Neutrophil (primary cell): ENCODE measurements around the gene TM4SF4.

Source experiments
- H3K27ac ChIP-seq: fragments of 200-600 bp; sonication (generic); 2 replicates; pipeline ENCODE4 v1.5.1; 2016; ENCODE audit warnings: mild to moderate bottlenecking, moderate library complexity
- H3K27me3 ChIP-seq: fragments of 200-600 bp; sonication (generic); 2 replicates; pipeline ENCODE4 v1.6.0; 2016; ENCODE audit warnings: mild to moderate bottlenecking
- H3K36me3 ChIP-seq: fragments of 200-600 bp; sonication (generic); 2 replicates; pipeline ENCODE4 v1.5.1; 2017
- H3K4me1 ChIP-seq, 2 experiments: fragments of 200-600 bp in 1 of 2; sonication (generic) in 1 of 2; 1 replicate in 1 of 2; 2 replicates in 1 of 2; pipeline versions ENCODE4 v1.5.1 to v1.6.1; 2013 to 2016; ENCODE audit warnings: low read depth in 1 of 2, low read length in 1 of 2, mild to moderate bottlenecking in 1 of 2, moderate library complexity in 1 of 2; ENCODE audit not compliant: control insufficient read depth in 1 of 2, insufficient read depth in 1 of 2
- H3K4me3 ChIP-seq, 2 experiments: fragments of 200-600 bp in 1 of 2; sonication (generic) in 1 of 2; 1 replicate in 1 of 2; 2 replicates in 1 of 2; pipeline ENCODE4 v1.5.1; 2013 to 2016; ENCODE audit warnings: low read depth in 1 of 2, low read length in 1 of 2, mild to moderate bottlenecking in 1 of 2, moderate library complexity in 1 of 2
- H3K9me3 ChIP-seq: fragments of 200-600 bp; sonication (generic); 2 replicates; pipeline ENCODE4 v1.5.1; 2016
- CTCF ChIP-seq: fragments of 200-600 bp; sonication (generic); IDR thresholded peaks from 2 replicates; pipeline ENCODE4 v1.5.1; 2016; ENCODE audit warnings: antibody characterized with exemption

Gene TM4SF4

GRCh38 chr3:149493315-149494021, 19.0 kb downstream of the TM4SF4 start:
- Histone ChIP-seq H3K36me3 (no peaks in the 10 kb centered on the region), H3K9me3 (no peaks in the 10 kb centered on the region), H3K4me3 (no peak overlapping the region), H3K27ac (no peak overlapping the region), H3K27me3 (peaks cover 20% of the 10 kb centered on the region), H3K4me1 (no peaks in the 10 kb centered on the region)
- TF ChIP-seq CTCF = no peak

GRCh38 chr3:149494022-149494758, 19.7 kb downstream of the TM4SF4 start:
- Histone ChIP-seq H3K27ac (no peak overlapping the region), H3K27me3 (peaks cover 20% of the 10 kb centered on the region), H3K4me1 (no peaks in the 10 kb centered on the region), H3K4me3 (no peak overlapping the region), H3K36me3 (no peaks in the 10 kb centered on the region), H3K9me3 (no peaks in the 10 kb centered on the region)
- no peak for TF ChIP-seq CTCF

- H3K27me3 ChIP-seq = peaks cover 20% of the 10 kb centered on the region
- no peaks in the 10 kb centered on the region for H3K9me3 ChIP-seq
- H3K27ac ChIP-seq = no peak overlapping the region
- TF ChIP-seq CTCF = no peak
- H3K4me3 ChIP-seq = no peak overlapping the region
- H3K36me3 ChIP-seq = no peaks in the 10 kb centered on the region
- no peaks in the 10 kb centered on the region for H3K4me1 ChIP-seq
These were observed 20.5 kb downstream of the TM4SF4 start for GRCh38 chr3:149494759-149495580.

GRCh38 chr3:149495581-149496125, 21.2 kb downstream of the TM4SF4 start:
- H3K27ac ChIP-seq = no peak overlapping the region
- TF ChIP-seq CTCF = no peak
- H3K9me3 ChIP-seq = no peaks in the 10 kb centered on the region
- H3K27me3 ChIP-seq = peaks cover 20% of the 10 kb centered on the region
- H3K4me1 ChIP-seq = no peaks in the 10 kb centered on the region
- H3K36me3 ChIP-seq = no peaks in the 10 kb centered on the region
- no peak overlapping the region for H3K4me3 ChIP-seq

GRCh38 chr3:149496891-149497290, 22.4 kb downstream of the TM4SF4 start:
- Histone ChIP-seq H3K9me3 (no peaks in the 10 kb centered on the region), H3K27ac (no peak overlapping the region), H3K27me3 (peaks cover 15% of the 10 kb centered on the region), H3K36me3 (no peaks in the 10 kb centered on the region), H3K4me3 (no peak overlapping the region), H3K4me1 (no peaks in the 10 kb centered on the region)
- TF ChIP-seq CTCF = no peak
